ENCODE measurements around the gene RNF187. TPM values are rescaled to one million over a fixed set of nuclear protein-coding genes. Genes with fewer than 3 reads are reported as not detected.

RNF187 gene
- total RNA-seq, 1 experiment from 2014 or later, result 63.4 TPM

- no peak overlapping the region for H3K4ac ChIP-seq (ENCODE audit: low read depth, low read length)
- no peak overlapping the region for H2BK120ac ChIP-seq (ENCODE audit: low read depth, low read length, poor library complexity, severe bottlenecking)
- H3K9me3 ChIP-seq (ENCODE audit: control insufficient read depth, low read depth, low read length), result no peaks in the 10 kb centered on the region
- H2BK15ac ChIP-seq (ENCODE audit: low read depth, low read length), result no peak overlapping the region
- peaks cover 13 to 16% of the 10 kb centered on the region in 2 experiments for H3K4me1 Mint-ChIP-seq
- H3K27me3 ChIP-seq (ENCODE audit: insufficient read depth, low read length), result no peaks in the 10 kb centered on the region; the same call in 1 of the 2 replicates
- no peak for DNase-seq
- peaks cover 30% of the 10 kb centered on the region for H3K27me3 Mint-ChIP-seq (ENCODE audit: low read depth)
- no peak for TF ChIP-seq CTCF (conservative IDR thresholded peaks at IDR 0.05)
- H3K79me2 ChIP-seq (ENCODE audit: insufficient read depth, low read length), result no peaks in the 10 kb centered on the region
- H3K56ac ChIP-seq (ENCODE audit: insufficient read length, low read depth, low read length), result no peak overlapping the region
- no peak overlapping the region for H2AK5ac ChIP-seq (ENCODE audit: insufficient read length, low read length)
- no peak overlapping the region for H3K9ac ChIP-seq (ENCODE audit: extremely low read depth, insufficient read length, low read length)
- H3K9me3 Mint-ChIP-seq, result no peaks in the 10 kb centered on the region; a peak in 1 of 5 replicates
- no peak overlapping the region for H4K8ac ChIP-seq (replicated peaks; ENCODE audit: insufficient read length, low read depth, low read length)
- peaks cover 4 to 8% (median 5%) of the 10 kb centered on the region in 3 experiments; a peak in 6 of 7 replicates for H3K36me3 Mint-ChIP-seq (ENCODE audit: insufficient read depth in 1 of 3, low read depth in 3 of 3)
- no peak overlapping the region for H3T11ph ChIP-seq (ENCODE audit: low read length)
- no peak overlapping the region for H3K18ac ChIP-seq (ENCODE audit: insufficient read length, low read depth, low read length)
- no peak overlapping the region for H2BK5ac ChIP-seq (ENCODE audit: insufficient read length, low read length)
- no peak overlapping the region for H3K23ac ChIP-seq (ENCODE audit: insufficient read length, low read depth, low read length)
- H2AFZ ChIP-seq (ENCODE audit: low read length), result no peak overlapping the region
- H3K27ac ChIP-seq (ENCODE audit: insufficient read length, low read depth, low read length), result no peak overlapping the region
- no CpG with 5 or more reads among the region's 10 CpGs for WGBS (ENCODE audit: extremely low coverage, insufficient read length, low lambda C conversion rate)
- H3K4me1 ChIP-seq (ENCODE audit: insufficient read depth, low read length), result no peaks in the 10 kb centered on the region
- no peak overlapping the region for H2BK12ac ChIP-seq (ENCODE audit: insufficient read length, low read depth, low read length)
- no peaks in the 10 kb centered on the region for H3K23me2 ChIP-seq (ENCODE audit: insufficient read length, low read depth, low read length, poor library complexity, severe bottlenecking)
- H2BK20ac ChIP-seq (ENCODE audit: low read depth, low read length, poor library complexity, severe bottlenecking), result no peak overlapping the region
- no peak overlapping the region for H4K91ac ChIP-seq (ENCODE audit: insufficient read length, low read depth, low read length)
- no peak overlapping the region for H3K4me2 ChIP-seq (ENCODE audit: insufficient read depth, insufficient read length, low read length)
- H3K14ac ChIP-seq (ENCODE audit: insufficient read depth, low read length), result no peak overlapping the region
- no peaks in the 10 kb centered on the region for H3K79me1 ChIP-seq (ENCODE audit: insufficient read depth, low read depth, low read length, poor library complexity, severe bottlenecking)
- no peak overlapping the region; a peak in 2 of 5 replicates for H3K4me3 Mint-ChIP-seq
- no peaks in the 10 kb centered on the region for H4K20me1 ChIP-seq (ENCODE audit: control insufficient read depth, insufficient read depth, insufficient read length)
- peak overlapping the region in 1 of 3 experiments; percentile 28; a peak in 1 of 7 replicates for H3K27ac Mint-ChIP-seq
- H4K5ac ChIP-seq (ENCODE audit: insufficient read length, low read depth, low read length), result no peak overlapping the region
Measured at GRCh38 chr1:228453022-228453560, 34.1 kb upstream of the RNF187 start.

Data from H9 (cell line).